ENCODE data around the gene KLF8. TPM values are rescaled to one million over a fixed set of nuclear protein-coding genes. Genes with fewer than 3 reads are reported as not detected.

KLF8 gene
- total and polyA plus RNA-seq, 2 of the 13 experiments (the other 11 are each of a cell fraction or from before 2014, with no cell fraction given): 0.03 TPM; not detected in 1

- POLR2A ChIA-PET: no interaction called here
- H3K27me3 ChIP-seq (ENCODE audit: control insufficient read depth in 1 of 2, insufficient read depth in 2 of 2, low read length in 2 of 2): no peaks in the 10 kb centered on the region; a peak in 1 of 5 replicates
- 37% methylated on average over 9 of the region's 10 CpGs for WGBS (ENCODE audit: low lambda C conversion rate)
- no peak overlapping the region for H3K4me2 ChIP-seq (ENCODE audit: low read depth, low read length)
- H3K4me1 ChIP-seq (ENCODE audit: insufficient read depth, low read length): no peaks in the 10 kb centered on the region
- FAIRE-seq: no peak
- ATAC-seq: no peak
- no peak overlapping the region for H3K9ac ChIP-seq (ENCODE audit: insufficient read depth, low read depth, low read length)
- H3K27ac ChIP-seq (ENCODE audit: extremely low read length, insufficient read depth, low read length): no peak overlapping the region
- TF ChIP-seq ZFP36 (IDR thresholded peaks at IDR 0.05; ENCODE audit: borderline replicate concordance, low read depth, low read length, partially characterized antibody) (no peak), RNF219 (CRISPR knock-in tag; IDR thresholded peaks at IDR 0.05) (no peak), ZNF205 (CRISPR knock-in tag; IDR thresholded peaks at IDR 0.05) (no peak), HMG20A (CRISPR knock-in tag; IDR thresholded peaks at IDR 0.05; ENCODE audit: borderline replicate concordance) (no peak), ATF4 (CRISPR knock-in tag; IDR thresholded peaks at IDR 0.05) (no peak), ZNF652 (CRISPR knock-in tag; IDR thresholded peaks at IDR 0.05; ENCODE audit: borderline replicate concordance, low read depth) (no peak), MIXL1 (CRISPR knock-in tag; IDR thresholded peaks at IDR 0.05) (no peak), PAXIP1 (CRISPR knock-in tag; conservative IDR thresholded peaks at IDR 0.05) (no peak), ARID5B (CRISPR knock-in tag; IDR thresholded peaks at IDR 0.05) (no peak), NFIC (IDR thresholded peaks at IDR 0.05; ENCODE audit: low read length) (no peak)
- H3K9me3 ChIP-seq (ENCODE audit: low read length): no peaks in the 10 kb centered on the region
- H3K4me3 ChIP-seq (replicated peaks in 1 of 3; ENCODE audit: insufficient read depth in 1 of 3, low read depth in 2 of 3, low read length in 3 of 3): no peak overlapping the region
- CTCF ChIA-PET (ENCODE audit: low intra/inter-chr PET ratio, low total read pairs): no interaction called here
- no peaks in the 10 kb centered on the region for H4K20me1 ChIP-seq (ENCODE audit: insufficient read depth, low read length)
- no peaks in the 10 kb centered on the region for H3K36me3 ChIP-seq (replicated peaks in 1 of 2; ENCODE audit: control insufficient read depth in 1 of 2, insufficient read depth in 2 of 2, low read length in 2 of 2)
- H2AFZ ChIP-seq (ENCODE audit: low read length): no peak overlapping the region
- no TSS peak for BruUV-seq (replicated peaks)
- intact Hi-C loops (cut with micrococcal nuclease; ENCODE audit: unreplicated experiment): no loop called here
- no peaks in the 10 kb centered on the region for H3K79me2 ChIP-seq (ENCODE audit: insufficient read depth, low read length)
- in situ Hi-C loops (cut with HindIII; ENCODE audit: extremely low pct_ligation_motif_present, low pct_unique_long_range_greater_than_20kb): loop anchor here (25.0 kb wide), 1 partner anchor 794 kb away; no protein-coding TSS in a partner anchor
- DNase-seq (ENCODE audit: low spot score): no peak
Measured at GRCh38 chrX:56231537-56232090, 542 bp upstream of the KLF8 start.

All from HepG2 (cell line).